SJSA1 (cell line): Measurements from ENCODE around the gene PPP2R5C. TPM values are rescaled to one million over a fixed set of nuclear protein-coding genes. Genes with fewer than 3 reads are reported as not detected.

Experiments
- DNase-seq, 2 experiments: peaks; one replicate each; pipeline ENCODE4 v3.0.0-alpha.2; 2015 to 2020; ENCODE audit warnings: low spot score in 2 of 2, low read depth in 1 of 2
- H3K27ac ChIP-seq: fragments of 250-450 bp; sonication (Bioruptor Pico); 2 replicates; pipeline ENCODE4 v1.5.1; 2020; ENCODE audit warnings: mild to moderate bottlenecking, moderate library complexity
- H3K27me3 ChIP-seq: fragments of 250-450 bp; sonication (Bioruptor Pico); replicated peaks from 2 replicates; pipeline ENCODE4 v1.5.1; 2020; ENCODE audit warnings: mild to moderate bottlenecking, moderate library complexity
- H3K36me3 ChIP-seq: fragments of 250-450 bp; sonication (Bioruptor Pico); 2 replicates; pipeline ENCODE4 v1.5.1; 2020; ENCODE audit warnings: mild to moderate bottlenecking
- H3K4me1 ChIP-seq: fragments of 250-450 bp; sonication (Bioruptor Pico); replicated peaks from 2 replicates; pipeline ENCODE4 v1.6.1; 2021; ENCODE audit warnings: mild to moderate bottlenecking
- H3K4me3 ChIP-seq: fragments of 250-450 bp; sonication (Bioruptor Pico); 2 replicates; pipeline ENCODE4 v1.5.1; 2020; ENCODE audit warnings: mild to moderate bottlenecking
- H3K9me3 ChIP-seq: fragments of 250-450 bp; sonication (Bioruptor Pico); replicated peaks from 2 replicates; pipeline ENCODE4 v1.5.1; 2020; ENCODE audit warnings: mild to moderate bottlenecking
- total RNA-seq: library from RNA; depleted of rRNA; stranded (reverse); fragments of >200 nt; shearing (Covaris generic); gene quantifications from 2 replicates; pipeline ENCODE4 v1.2.3, GENCODE V29; 2014

PPP2R5C gene
- total RNA-seq, 1 experiment from 2014 or later = 81.1 TPM

- Histone ChIP-seq H3K27me3 (no peaks in the 10 kb centered on the region), H3K36me3 (peaks cover 8% of the 10 kb centered on the region; the same call in 1 of the 2 replicates), H3K27ac (no peak overlapping the region), H3K9me3 (no peaks in the 10 kb centered on the region), H3K4me1 (peaks cover 9% of the 10 kb centered on the region), H3K4me3 (no peak overlapping the region)
- no peak for DNase-seq
Measured at GRCh38 chr14:101929946-101930345, 168.4 kb downstream of the PPP2R5C start.

DNA sequence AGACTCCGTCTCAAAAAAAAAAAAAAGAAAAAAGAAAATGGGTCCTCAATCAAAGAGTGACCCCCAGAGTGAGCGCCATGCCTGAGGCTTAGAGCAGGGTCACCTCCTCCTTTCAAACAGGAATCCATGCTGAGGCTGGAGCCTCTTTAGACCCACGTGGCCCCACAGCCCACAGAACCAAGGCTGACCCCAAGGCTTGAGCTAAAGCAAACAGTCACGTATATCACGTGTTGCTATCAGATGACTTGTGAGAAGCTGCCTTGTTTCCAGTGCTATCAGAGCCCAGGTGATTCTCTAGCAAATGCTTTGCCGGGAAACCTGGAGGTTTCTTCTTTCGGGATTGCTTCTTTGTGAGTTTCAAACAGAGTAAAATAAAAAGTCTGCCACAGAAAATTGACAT lies 171.2 kb downstream of the PPP2R5C start:
- no peak overlapping the region for H3K27ac ChIP-seq
- H3K9me3 ChIP-seq = no peaks in the 10 kb centered on the region
- no peak overlapping the region for H3K4me3 ChIP-seq
- H3K36me3 ChIP-seq = 0 out of 2 replicates have a peak, but pooled peaks cover 4% of the 10 kb centered on the region
- H3K4me1 ChIP-seq = peaks cover 7% of the 10 kb centered on the region
- no peaks in the 10 kb centered on the region for H3K27me3 ChIP-seq
- DNase-seq = no peak

DNA sequence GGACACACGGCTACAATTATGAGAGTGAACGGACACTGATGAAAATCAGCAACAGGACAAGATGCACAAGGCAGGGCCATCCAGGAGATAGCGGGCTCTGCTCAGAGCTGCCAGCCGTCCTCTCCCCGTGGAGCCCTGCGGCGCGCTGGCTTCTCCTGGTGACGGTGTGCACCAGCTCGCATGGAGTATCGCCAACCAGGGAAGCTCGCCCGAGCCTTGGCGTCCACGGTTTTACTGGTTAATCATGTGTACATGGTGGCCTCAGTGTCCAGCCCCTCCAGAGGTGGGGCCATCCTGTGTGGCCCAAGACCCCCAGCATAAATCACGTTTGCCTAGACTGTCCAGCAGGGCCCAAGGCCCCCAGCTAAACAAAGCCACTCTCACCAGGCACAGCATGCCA lies 171.7 kb downstream of the PPP2R5C start:
- peaks cover 1% of the 10 kb centered on the region for H3K4me1 ChIP-seq
- H3K36me3 ChIP-seq = 0 out of 2 replicates have a peak, but pooled peaks cover 4% of the 10 kb centered on the region
- no peaks in the 10 kb centered on the region for H3K9me3 ChIP-seq
- DNase-seq = no peak
- H3K27me3 ChIP-seq = no peaks in the 10 kb centered on the region
- no peak overlapping the region for H3K4me3 ChIP-seq
- H3K27ac ChIP-seq = no peak overlapping the region

GRCh38 chr14:101934601-101935150 lies 173.2 kb downstream of the PPP2R5C start:
- Histone ChIP-seq H3K4me1 (no peaks in the 10 kb centered on the region), H3K27me3 (no peaks in the 10 kb centered on the region), H3K4me3 (no peak overlapping the region), H3K27ac (no peak overlapping the region), H3K36me3 (no peaks in the 10 kb centered on the region), H3K9me3 (no peaks in the 10 kb centered on the region)
- no peak for DNase-seq

DNA sequence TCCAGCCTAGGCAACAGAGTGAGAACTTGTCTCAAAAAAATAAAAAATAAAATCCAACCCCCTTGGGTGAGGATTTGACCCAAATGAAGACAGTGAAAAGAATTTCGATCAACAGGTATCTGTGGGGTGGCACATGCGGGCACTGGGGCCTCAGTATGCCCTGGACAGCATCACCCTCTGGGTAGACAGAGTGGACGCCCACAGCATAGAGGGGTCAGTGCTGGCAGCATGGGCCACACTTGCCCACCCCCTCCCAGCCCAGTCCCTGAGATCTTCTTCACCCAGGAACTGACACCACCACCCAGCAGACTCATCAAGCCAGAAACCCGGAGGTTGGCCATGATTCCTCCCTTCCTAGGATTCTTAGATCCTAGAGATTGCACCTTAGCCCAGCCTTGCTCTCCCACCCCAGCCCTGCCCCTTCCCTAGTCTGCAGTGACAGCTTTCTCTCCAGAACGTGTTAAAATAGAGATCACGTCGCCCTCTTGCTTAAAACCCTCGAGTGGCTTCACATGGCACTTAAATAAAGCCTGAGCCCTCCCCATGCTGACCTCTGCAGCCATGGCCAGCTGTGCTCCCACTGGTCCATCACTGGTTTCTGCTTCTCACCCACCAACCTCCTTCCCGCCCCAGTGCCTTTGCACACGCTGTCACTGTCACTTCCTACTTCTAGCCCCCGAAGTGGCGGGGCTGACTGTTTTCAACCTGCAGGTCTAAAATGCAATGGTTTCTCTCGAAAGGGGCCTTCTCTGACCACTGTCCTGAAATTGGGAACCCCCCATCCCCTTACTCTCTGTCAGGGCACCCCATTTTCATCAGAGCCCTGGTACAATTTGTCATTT lies 176.6 kb downstream of the PPP2R5C start:
- Histone ChIP-seq H3K9me3 (no peaks in the 10 kb centered on the region), H3K27ac (no peak overlapping the region), H3K27me3 (no peaks in the 10 kb centered on the region), H3K4me1 (no peaks in the 10 kb centered on the region), H3K4me3 (no peak overlapping the region), H3K36me3 (no peaks in the 10 kb centered on the region)
- no peak for DNase-seq

DNA sequence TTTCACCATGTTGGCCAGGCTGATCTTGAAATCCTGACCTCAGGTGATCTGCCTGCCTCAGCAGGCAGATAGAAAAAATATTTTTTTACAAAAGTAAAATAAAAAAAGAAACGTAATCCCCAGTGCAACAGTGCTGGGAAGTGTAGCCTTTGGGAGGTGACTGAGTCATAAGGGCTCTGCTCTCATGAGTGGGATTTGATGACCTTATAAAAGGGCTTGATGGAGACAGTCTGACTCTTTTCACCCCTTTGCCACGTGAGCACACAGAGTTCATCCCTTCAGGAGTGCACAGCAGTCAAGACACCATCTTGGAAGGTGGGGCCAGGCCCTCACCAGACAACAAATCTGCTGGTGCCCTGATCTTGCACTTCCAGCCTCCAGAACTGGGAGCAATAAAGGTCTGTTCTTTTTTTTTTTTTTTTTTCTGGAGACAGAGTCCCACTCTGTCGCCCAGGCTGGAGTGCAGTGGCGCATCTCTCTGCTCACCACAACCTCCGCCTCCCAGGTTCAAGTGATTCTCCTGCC lies 178.2 kb downstream of the PPP2R5C start:
- Histone ChIP-seq H3K27ac (no peak overlapping the region), H3K9me3 (no peaks in the 10 kb centered on the region), H3K36me3 (no peaks in the 10 kb centered on the region), H3K27me3 (no peaks in the 10 kb centered on the region), H3K4me3 (no peak overlapping the region), H3K4me1 (no peaks in the 10 kb centered on the region)
- no peak for DNase-seq

DNA sequence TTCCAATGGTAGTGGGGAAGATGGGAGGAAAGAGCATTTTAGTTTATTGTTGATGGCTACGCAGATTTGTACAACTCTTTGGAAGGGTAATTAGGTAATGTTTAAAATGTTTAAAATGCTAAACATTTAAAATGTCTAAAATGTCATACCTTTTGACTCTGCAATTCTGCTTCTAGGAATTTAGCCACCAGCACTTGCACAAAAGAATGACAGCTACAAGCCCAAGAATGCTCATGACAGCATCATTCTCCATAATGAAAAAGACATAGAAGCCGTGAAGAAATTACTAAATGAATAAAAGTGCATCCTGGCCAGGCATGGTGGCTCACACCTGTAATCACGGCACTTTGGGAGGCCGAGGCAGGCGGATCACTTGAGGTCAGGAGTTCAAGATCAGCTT lies 182.9 kb downstream of the PPP2R5C start:
- no peak for DNase-seq
- Histone ChIP-seq H3K4me1 (peaks cover 9% of the 10 kb centered on the region), H3K27ac (no peak overlapping the region), H3K4me3 (no peak overlapping the region), H3K27me3 (no peaks in the 10 kb centered on the region), H3K36me3 (no peaks in the 10 kb centered on the region), H3K9me3 (no peaks in the 10 kb centered on the region)

GRCh38 chr14:101945171-101945570 lies 183.7 kb downstream of the PPP2R5C start:
- Histone ChIP-seq H3K36me3 (no peaks in the 10 kb centered on the region), H3K9me3 (no peaks in the 10 kb centered on the region), H3K27ac (no peak overlapping the region), H3K4me1 (peaks cover 10% of the 10 kb centered on the region), H3K4me3 (no peak overlapping the region), H3K27me3 (no peaks in the 10 kb centered on the region)
- no peak for DNase-seq

GRCh38 chr14:101947577-101947903 lies 186.0 kb downstream of the PPP2R5C start:
- H3K27me3 ChIP-seq = no peaks in the 10 kb centered on the region
- peaks cover 10% of the 10 kb centered on the region for H3K4me1 ChIP-seq
- H3K36me3 ChIP-seq = no peaks in the 10 kb centered on the region
- H3K9me3 ChIP-seq = no peaks in the 10 kb centered on the region
- H3K4me3 ChIP-seq = peak overlapping the region; percentile 58
- no peak for DNase-seq
- H3K27ac ChIP-seq = peak overlapping the region; percentile 67

DNA sequence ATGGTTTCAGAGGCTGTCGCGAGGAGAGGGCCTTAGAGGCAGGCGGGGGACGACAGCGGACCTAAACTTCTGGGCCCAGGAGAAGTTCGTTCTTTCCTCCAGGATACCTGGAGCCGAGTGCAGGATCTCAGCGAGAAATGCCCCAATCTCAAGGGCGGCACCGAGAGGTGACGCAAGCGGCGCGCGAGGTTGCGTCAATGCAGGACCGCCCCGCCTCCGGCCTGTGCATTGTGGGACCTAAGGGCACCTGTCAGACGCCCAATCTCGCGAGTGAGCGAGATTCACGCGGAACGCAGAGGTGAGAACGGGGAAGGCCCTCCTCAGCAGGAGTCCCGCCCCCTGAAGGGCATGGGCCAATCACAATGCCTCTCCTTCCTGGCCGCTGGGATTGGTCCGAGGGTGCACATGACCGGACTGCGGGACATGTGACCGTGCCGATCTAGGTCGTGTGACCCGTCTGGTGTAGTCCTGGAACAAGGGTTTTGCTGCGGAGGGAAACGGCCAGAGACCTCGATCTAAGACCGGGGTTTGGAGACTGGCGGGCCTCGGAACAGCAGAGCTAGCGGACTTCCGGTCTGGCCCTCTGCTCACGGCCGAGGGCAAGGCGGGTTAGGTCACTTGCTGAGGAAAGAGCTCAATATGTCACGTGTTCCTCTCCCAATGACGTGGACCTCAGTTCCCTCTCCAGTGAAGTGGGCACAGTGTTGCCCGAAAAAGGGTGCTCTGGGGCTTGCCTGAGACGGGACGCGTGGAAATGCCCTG lies 186.6 kb downstream of the PPP2R5C start:
- peak overlapping the region; percentile 70 for H3K27ac ChIP-seq
- peak; percentile 99 for DNase-seq
- no peaks in the 10 kb centered on the region for H3K9me3 ChIP-seq
- peak overlapping the region; percentile 58 for H3K4me3 ChIP-seq
- H3K4me1 ChIP-seq = peaks cover 10% of the 10 kb centered on the region
- H3K36me3 ChIP-seq = no peaks in the 10 kb centered on the region
- H3K27me3 ChIP-seq = no peaks in the 10 kb centered on the region

GRCh38 chr14:101948666-101949216 lies 187.2 kb downstream of the PPP2R5C start:
- DNase-seq = no peak
- H3K27ac ChIP-seq = peak overlapping the region; percentile 70
- H3K9me3 ChIP-seq = no peaks in the 10 kb centered on the region
- no peaks in the 10 kb centered on the region for H3K36me3 ChIP-seq
- no peaks in the 10 kb centered on the region for H3K27me3 ChIP-seq
- H3K4me3 ChIP-seq = peak overlapping the region; percentile 58
- H3K4me1 ChIP-seq = peaks cover 10% of the 10 kb centered on the region

DNA sequence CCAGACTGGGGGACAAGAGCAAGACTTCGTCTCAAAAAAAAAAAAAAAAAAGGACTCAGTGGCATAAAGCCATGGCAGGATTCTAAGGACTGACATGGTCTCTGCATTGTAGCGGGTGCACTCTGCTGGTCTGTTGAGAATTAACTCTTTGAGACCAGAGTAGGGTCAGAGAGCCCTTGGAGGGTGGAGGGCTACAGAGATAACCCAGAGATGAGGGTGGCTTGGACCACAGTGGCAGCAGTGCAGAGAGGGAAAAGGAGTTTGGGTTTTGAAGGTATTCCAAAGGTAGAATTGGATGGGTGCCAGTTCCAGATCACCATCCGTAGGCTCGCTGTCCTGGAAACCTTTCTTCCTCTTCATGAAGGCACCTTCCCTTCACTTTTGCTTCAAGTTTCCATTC lies 188.6 kb downstream of the PPP2R5C start:
- no peak overlapping the region for H3K27ac ChIP-seq
- no peaks in the 10 kb centered on the region for H3K9me3 ChIP-seq
- no peaks in the 10 kb centered on the region for H3K36me3 ChIP-seq
- no peak for DNase-seq
- H3K4me1 ChIP-seq = peaks cover 10% of the 10 kb centered on the region
- H3K27me3 ChIP-seq = no peaks in the 10 kb centered on the region
- H3K4me3 ChIP-seq = no peak overlapping the region

DNA sequence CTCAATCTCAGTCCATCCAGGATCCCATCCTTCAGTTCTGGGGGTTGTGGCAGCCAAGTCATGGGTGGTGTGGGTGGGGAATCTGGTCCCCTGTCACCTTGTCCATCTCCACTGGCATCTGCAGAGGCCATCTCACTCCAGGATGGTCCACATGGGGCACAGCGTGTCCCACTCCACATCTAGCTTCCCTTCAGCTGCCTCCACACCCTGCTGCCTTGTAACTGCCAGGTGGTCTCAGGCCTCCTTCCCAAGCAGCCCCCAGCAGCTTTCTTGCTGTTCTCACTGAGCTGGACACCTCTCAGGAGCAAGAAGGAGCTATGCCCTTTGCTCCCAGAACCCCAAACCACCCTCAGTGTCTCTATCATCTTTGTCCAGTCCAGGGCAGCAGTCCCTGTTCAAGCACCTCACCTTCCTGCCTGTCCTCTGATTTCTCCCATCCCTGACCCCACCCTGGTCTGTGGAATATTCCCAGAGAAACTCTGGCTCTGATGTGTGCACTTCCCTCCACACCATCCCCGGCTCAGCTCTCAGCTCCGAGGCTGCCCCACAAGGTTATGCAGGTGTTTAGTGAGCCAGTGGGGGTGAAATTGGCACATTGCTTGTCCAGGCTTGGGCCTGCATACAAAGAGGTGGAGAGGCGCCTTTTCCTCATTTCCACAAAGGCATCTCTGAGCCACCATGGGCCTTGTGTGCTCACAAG lies 189.2 kb downstream of the PPP2R5C start:
- no peaks in the 10 kb centered on the region for H3K9me3 ChIP-seq
- H3K4me1 ChIP-seq = peaks cover 10% of the 10 kb centered on the region
- no peaks in the 10 kb centered on the region for H3K36me3 ChIP-seq
- no peak overlapping the region for H3K4me3 ChIP-seq
- H3K27ac ChIP-seq = no peak overlapping the region
- H3K27me3 ChIP-seq = no peaks in the 10 kb centered on the region
- DNase-seq = no peak
